H9 (cell line): ENCODE data around the gene KIAA1549. TPM values are rescaled to one million over a fixed set of nuclear protein-coding genes. Genes with fewer than 3 reads are reported as not detected.

Source experiments
- DNase-seq: peaks from one replicate; pipeline ENCODE4 v3.0.0-alpha.2; 2017
- H2AFZ ChIP-seq: one replicate; pipeline ENCODE4 v1.6.1; 2013; ENCODE audit warnings: mild to moderate bottlenecking, low read length, control low read depth, moderate library complexity
- H2AK5ac ChIP-seq: 2 replicates; pipeline ENCODE4 v1.6.1; 2013; ENCODE audit warnings: low read length, control low read depth, mixed read lengths; ENCODE audit not compliant: insufficient read length
- H2BK120ac ChIP-seq: one replicate; pipeline ENCODE4 v1.6.1; 2013; ENCODE audit warnings: low read depth, mild to moderate bottlenecking, low read length, control low read depth, inconsistent platforms; ENCODE audit not compliant: poor library complexity, severe bottlenecking
- H2BK12ac ChIP-seq: 2 replicates; pipeline ENCODE4 v1.6.1; 2013; ENCODE audit warnings: low read length, control low read depth, mixed read lengths, low read depth; ENCODE audit not compliant: insufficient read length
- H2BK15ac ChIP-seq: 2 replicates; pipeline ENCODE4 v1.6.1; 2013; ENCODE audit warnings: low read depth, low read length, control low read depth
- H2BK20ac ChIP-seq: one replicate; pipeline ENCODE4 v1.6.1; 2013; ENCODE audit warnings: low read depth, mild to moderate bottlenecking, low read length, control low read depth, inconsistent platforms; ENCODE audit not compliant: poor library complexity, severe bottlenecking
- H2BK5ac ChIP-seq: 2 replicates; pipeline ENCODE4 v1.6.1; 2013; ENCODE audit warnings: low read length, control low read depth, mixed read lengths; ENCODE audit not compliant: insufficient read length
- H3K14ac ChIP-seq: 2 replicates; pipeline ENCODE4 v1.6.1; 2013; ENCODE audit warnings: low read length, control low read depth; ENCODE audit not compliant: insufficient read depth
- H3K18ac ChIP-seq: 2 replicates; pipeline ENCODE4 v1.6.1; 2013; ENCODE audit warnings: low read depth, mild to moderate bottlenecking, mixed read lengths, low read length, control low read depth; ENCODE audit not compliant: insufficient read length
- H3K23ac ChIP-seq: 2 replicates; pipeline ENCODE4 v1.6.1; 2013; ENCODE audit warnings: low read length, control low read depth, mixed read lengths, low read depth; ENCODE audit not compliant: insufficient read length
- H3K23me2 ChIP-seq: 2 replicates; pipeline ENCODE4 v1.6.1; 2013; ENCODE audit warnings: low read depth, mild to moderate bottlenecking, mixed read lengths, low read length, control low read depth; ENCODE audit not compliant: insufficient read length, poor library complexity, severe bottlenecking
- H3K27ac ChIP-seq: 2 replicates; pipeline ENCODE4 v1.5.1; 2013; ENCODE audit warnings: low read length, control low read depth, mixed read lengths, low read depth; ENCODE audit not compliant: insufficient read length
- H3K27me3 ChIP-seq: 2 replicates; pipeline ENCODE4 v1.6.1; 2013; ENCODE audit warnings: low read length, control low read depth, inconsistent platforms; ENCODE audit not compliant: insufficient read depth
- H3K4ac ChIP-seq: 2 replicates; pipeline ENCODE4 v1.6.1; 2013; ENCODE audit warnings: low read depth, mild to moderate bottlenecking, control low read depth, inconsistent platforms, low read length, moderate library complexity
- H3K4me1 ChIP-seq: 2 replicates; pipeline ENCODE4 v1.6.1; 2013; ENCODE audit warnings: low read length, control low read depth, inconsistent platforms; ENCODE audit not compliant: insufficient read depth
- H3K4me2 ChIP-seq: 2 replicates; pipeline ENCODE4 v1.6.1; 2013; ENCODE audit warnings: low read length, control low read depth, mixed read lengths; ENCODE audit not compliant: insufficient read length, insufficient read depth
- H3K56ac ChIP-seq: 2 replicates; pipeline ENCODE4 v1.6.1; 2013; ENCODE audit warnings: low read depth, mild to moderate bottlenecking, mixed read lengths, low read length, control low read depth; ENCODE audit not compliant: insufficient read length
- H3K79me1 ChIP-seq: 2 replicates; pipeline ENCODE4 v1.6.1; 2013; ENCODE audit warnings: low read depth, mild to moderate bottlenecking, moderate library complexity, low read length, control low read depth, inconsistent platforms; ENCODE audit not compliant: insufficient read depth, poor library complexity, severe bottlenecking
- H3K79me2 ChIP-seq: 2 replicates; pipeline ENCODE4 v1.6.1; 2013; ENCODE audit warnings: low read length, control low read depth, inconsistent platforms; ENCODE audit not compliant: insufficient read depth
- H3K9ac ChIP-seq: 2 replicates; pipeline ENCODE4 v1.6.1; 2013; ENCODE audit warnings: low read length, control low read depth, mixed read lengths; ENCODE audit not compliant: insufficient read length; ENCODE audit errors: extremely low read depth
- H3K9me3 ChIP-seq: one replicate; pipeline ENCODE4 v1.6.1; 2013; ENCODE audit warnings: low read depth, low read length, inconsistent platforms; ENCODE audit not compliant: control insufficient read depth
- H3T11ph ChIP-seq: one replicate; pipeline ENCODE4 v1.6.1; 2013; ENCODE audit warnings: mild to moderate bottlenecking, low read length, control low read depth, inconsistent platforms
- H4K20me1 ChIP-seq: one replicate; pipeline ENCODE4 v1.6.1; 2013; ENCODE audit not compliant: control insufficient read depth, insufficient read length, insufficient read depth
- H4K5ac ChIP-seq: 2 replicates; pipeline ENCODE4 v1.6.1; 2013; ENCODE audit warnings: low read depth, mild to moderate bottlenecking, mixed read lengths, low read length, control low read depth; ENCODE audit not compliant: insufficient read length
- H4K8ac ChIP-seq: replicated peaks from 2 replicates; pipeline ENCODE4 v1.6.1; 2013; ENCODE audit warnings: low read length, control low read depth, mixed read lengths, low read depth; ENCODE audit not compliant: insufficient read length
- H4K91ac ChIP-seq: 2 replicates; pipeline ENCODE4 v1.6.1; 2013; ENCODE audit warnings: low read depth, mild to moderate bottlenecking, moderate library complexity, mixed read lengths, low read length, control low read depth; ENCODE audit not compliant: insufficient read length
- H3K27ac Mint-ChIP-seq, 3 experiments: 2 replicates in 2 of 3; 3 replicates in 1 of 3; pipeline ENCODE4 v1.8.0; 2020 to 2021; ENCODE audit warnings: mixed read lengths in 3 of 3, mild to moderate bottlenecking in 1 of 3, moderate library complexity in 1 of 3
- H3K27me3 Mint-ChIP-seq: 2 replicates; pipeline ENCODE4 v1.8.0; 2021; ENCODE audit warnings: low read depth, mild to moderate bottlenecking, moderate library complexity, mixed read lengths
- H3K36me3 Mint-ChIP-seq, 3 experiments: 2 replicates in 2 of 3; 3 replicates in 1 of 3; pipeline ENCODE4 v1.8.0; 2020 to 2021; ENCODE audit warnings: low read depth in 3 of 3, mixed read lengths in 3 of 3; ENCODE audit not compliant: insufficient read depth in 1 of 3
- H3K4me1 Mint-ChIP-seq, 2 experiments: 2 replicates each; pipeline ENCODE4 v1.8.0; 2020; ENCODE audit warnings: mixed read lengths in 2 of 2
- H3K4me3 Mint-ChIP-seq, 2 experiments: 2 replicates in 1 of 2; 3 replicates in 1 of 2; pipeline ENCODE4 v1.8.0; 2020 to 2021; ENCODE audit warnings: mild to moderate bottlenecking in 2 of 2, mixed read lengths in 2 of 2, moderate library complexity in 1 of 2
- H3K9me3 Mint-ChIP-seq, 2 experiments: 2 replicates in 1 of 2; 3 replicates in 1 of 2; pipeline ENCODE4 v1.8.0; 2020; ENCODE audit warnings: mild to moderate bottlenecking in 2 of 2, mixed read lengths in 2 of 2, moderate library complexity in 1 of 2
- CTCF ChIP-seq: fragments of 200-600 bp; sonication (generic); conservative IDR thresholded peaks from 3 replicates; pipeline ENCODE4 v1.8.0; 2021; ENCODE audit warnings: antibody characterized with exemption, mild to moderate bottlenecking
- WGBS: extraction: QIAGEN DNeasy Blood & Tissue Kit; methylation state at CpG from one replicate; pipeline ENCODE4 v1.1.7; 2013; ENCODE audit warnings: missing lambda C conversion rate, low lambda C conversion rate, mixed read lengths; ENCODE audit not compliant: insufficient read length; ENCODE audit errors: extremely low coverage; 5-methylcytosine and 5-hydroxymethylcytosine counted together
- total RNA-seq: library from RNA; stranded (reverse); gene quantifications from 2 replicates; pipeline ENCODE4 v1.2.1, GENCODE V29; 2021

KIAA1549 gene
- total RNA-seq, 1 experiment from 2014 or later: 11.9 TPM

- no peak overlapping the region for H3K56ac ChIP-seq
- no peak for TF ChIP-seq CTCF
- H4K5ac ChIP-seq: no peak overlapping the region
- H3K4me1 Mint-ChIP-seq: peaks cover 17 to 29% of the 10 kb centered on the region in 2 experiments
- no peak for DNase-seq
- no peak overlapping the region for H2AFZ ChIP-seq
- no peak overlapping the region for H4K8ac ChIP-seq
- no peaks in the 10 kb centered on the region for H4K20me1 ChIP-seq
- no peaks in the 10 kb centered on the region for H3K4me1 ChIP-seq
- H3K27me3 Mint-ChIP-seq: no peaks in the 10 kb centered on the region
- no peak overlapping the region for H3K23ac ChIP-seq
- no peak overlapping the region for H3K18ac ChIP-seq
- no peak overlapping the region for H3K4me2 ChIP-seq
- no peak overlapping the region for H3K4me3 Mint-ChIP-seq
- H2BK15ac ChIP-seq: no peak overlapping the region
- no peak overlapping the region for H2BK5ac ChIP-seq
- no CpG with 5 or more reads among the region's 3 CpGs for WGBS
- H2AK5ac ChIP-seq: no peak overlapping the region
- H4K91ac ChIP-seq: no peak overlapping the region
- H2BK120ac ChIP-seq: no peak overlapping the region
- H3K79me1 ChIP-seq: no peaks in the 10 kb centered on the region
- H2BK20ac ChIP-seq: no peak overlapping the region
- peaks cover 35 to 38% (median 36%) of the 10 kb centered on the region in 3 experiments for H3K36me3 Mint-ChIP-seq
- H3K14ac ChIP-seq: no peak overlapping the region
- no peaks in the 10 kb centered on the region for H3K79me2 ChIP-seq
- no peak overlapping the region for H2BK12ac ChIP-seq
- no peaks in the 10 kb centered on the region for H3K9me3 ChIP-seq
- no peaks in the 10 kb centered on the region for H3K23me2 ChIP-seq
- H3K9me3 Mint-ChIP-seq: peaks cover 8 to 9% of the 10 kb centered on the region in 2 experiments; a peak in 4 of 5 replicates
- no peak overlapping the region for H3K9ac ChIP-seq
- no peak overlapping the region for H3K27ac ChIP-seq
- no peak overlapping the region for H3T11ph ChIP-seq
- peak overlapping the region in 1 of 3 experiments; percentile 7; a peak in 1 of 7 replicates for H3K27ac Mint-ChIP-seq
- H3K4ac ChIP-seq: no peak overlapping the region
- H3K27me3 ChIP-seq: no peaks in the 10 kb centered on the region
These were observed 132.9 kb downstream of the KIAA1549 start for GRCh38 chr7:138848056-138848980.
